ENCODE results near the gene INHA.

Gene INHA

GRCh38 chr2:219559156-219559915, 12.8 kb upstream of the INHA start:
- no peak for DNase-seq (ENCODE audit: low spot score)

GRCh38 chr2:219560037-219560892, 11.8 kb upstream of the INHA start:
- DNase-seq (ENCODE audit: low spot score): peak; percentile 70

GRCh38 chr2:219560893-219561178, 11.3 kb upstream of the INHA start:
- no peak for DNase-seq (ENCODE audit: low spot score)

GRCh38 chr2:219561179-219562048, 10.7 kb upstream of the INHA start:
- DNase-seq (ENCODE audit: low spot score): no peak

- DNase-seq (ENCODE audit: low spot score): no peak
These were observed 9.8 kb upstream of the INHA start for GRCh38 chr2:219562049-219563020.

- DNase-seq (ENCODE audit: low spot score): no peak
These were observed 8.7 kb upstream of the INHA start for GRCh38 chr2:219563271-219563928.

GRCh38 chr2:219565130-219566080, 6.7 kb upstream of the INHA start:
- DNase-seq (ENCODE audit: low spot score): no peak

GRCh38 chr2:219566640-219567039, 5.5 kb upstream of the INHA start:
- no peak for DNase-seq (ENCODE audit: low spot score)

- DNase-seq (ENCODE audit: low spot score): no peak
These were observed 5.0 kb upstream of the INHA start for GRCh38 chr2:219567131-219567530.

- DNase-seq (ENCODE audit: low spot score): no peak
These were observed 4.2 kb upstream of the INHA start for GRCh38 chr2:219567791-219568361.

GRCh38 chr2:219569041-219569440, 3.1 kb upstream of the INHA start:
- DNase-seq (ENCODE audit: low spot score): no peak

GRCh38 chr2:219569635-219570034, 2.5 kb upstream of the INHA start:
- no peak for DNase-seq (ENCODE audit: low spot score)

GRCh38 chr2:219570194-219570923, 1.8 kb upstream of the INHA start:
- no peak for DNase-seq (ENCODE audit: low spot score)

GRCh38 chr2:219570924-219571310, 1.2 kb upstream of the INHA start:
- no peak for DNase-seq (ENCODE audit: low spot score)

GRCh38 chr2:219571311-219572236, 536 bp upstream of the INHA start, which contains the start of gene OBSL1:
TSS of gene OBSL1 (minus strand) at chr2:219571539. CDS start at chr2:219571232, 307 bp downstream.
- DNase-seq (ENCODE audit: low spot score): no peak

- no peak for DNase-seq (ENCODE audit: low spot score)
These were observed 1.1 kb downstream of the INHA start for GRCh38 chr2:219573166-219573565.
